Panc1 (cell line): ENCODE data around the gene SORL1-AS1.

ENCODE experiments used
- ATAC-seq: fragments of 200-7000 bp; cut with Tn5 transposase; 2 replicates; pipeline ENCODE4 v1.9.1; 2020; ENCODE audit warnings: mild to moderate bottlenecking, moderate library complexity
- BruUV-seq: library from RNA; stranded (reverse); fragments of 400-500 nt; replicated peaks from 2 replicates; lab custom pipeline; 2021; lab: Mats Ljungman, UMichigan
- CTCF ChIA-PET: fragments of 300-600 bp; sonication (Branson Sonifier 250); formaldehyde crosslinking; loops from one replicate; lab custom pipeline; 2022; ENCODE audit warnings: antibody characterized with exemption; lab: Charles Lee
- POLR2A ChIA-PET: fragments of 300-600 bp; sonication (Branson Sonifier 250); formaldehyde crosslinking; loops from one replicate; lab custom pipeline; 2022; ENCODE audit warnings: antibody characterized with exemption; lab: Charles Lee
- DNase-seq: peaks from one replicate; pipeline ENCODE4 v3.0.0-alpha.2; 2010; ENCODE audit warnings: low read depth, low spot score
- H3K27ac ChIP-seq: 2 replicates; pipeline ENCODE4 v1.5.1; 2011; ENCODE audit warnings: mild to moderate bottlenecking, low read length, inconsistent platforms
- H3K27me3 ChIP-seq: fragments of 200-500 bp; sonication (Bioruptor generic); 2 replicates; pipeline ENCODE4 v1.6.0; 2014; ENCODE audit warnings: low read length, inconsistent platforms; ENCODE audit not compliant: control insufficient read depth, insufficient read depth
- H3K36me3 ChIP-seq: fragments of 200-500 bp; sonication (Bioruptor generic); 2 replicates; pipeline ENCODE4 v1.5.1; 2014; ENCODE audit warnings: inconsistent platforms, mild to moderate bottlenecking, low read length, moderate library complexity; ENCODE audit not compliant: control insufficient read depth, insufficient read depth
- H3K4me1 ChIP-seq: 2 replicates; pipeline ENCODE4 v1.5.1; 2011; ENCODE audit warnings: inconsistent platforms, mild to moderate bottlenecking, low read length, moderate library complexity; ENCODE audit not compliant: control insufficient read depth, insufficient read depth
- H3K4me3 ChIP-seq, 2 experiments: 2 replicates each; pipeline ENCODE4 v1.5.1; 2011 to 2012; ENCODE audit warnings: low read depth in 2 of 2, low read length in 2 of 2, mild to moderate bottlenecking in 2 of 2, inconsistent platforms in 1 of 2, moderate library complexity in 1 of 2
- H3K9me3 ChIP-seq: fragments of 200-500 bp; sonication (Bioruptor generic); 2 replicates; pipeline ENCODE4 v1.5.1; 2014; ENCODE audit warnings: low read depth, mild to moderate bottlenecking, inconsistent platforms, low read length, moderate library complexity; ENCODE audit not compliant: control insufficient read depth, insufficient read depth
- CTCF ChIP-seq: fragments of 450-650 bp; IDR thresholded peaks from 2 replicates; pipeline ENCODE4 v1.5.1; 2017; ENCODE audit warnings: mild to moderate bottlenecking
- POLR2AphosphoS5 ChIP-seq: IDR thresholded peaks from 2 replicates; pipeline ENCODE4 v1.6.1; 2012; ENCODE audit warnings: mild to moderate bottlenecking, low read depth, low read length, moderate library complexity
- REST ChIP-seq, 2 experiments: IDR thresholded peaks; 2 replicates each; pipeline ENCODE4 v1.6.1; 2011 to 2012; ENCODE audit warnings: low read depth in 2 of 2, control low read depth in 1 of 2, low read length in 1 of 2, mild to moderate bottlenecking in 1 of 2, moderate library complexity in 1 of 2; ENCODE audit not compliant: insufficient read depth in 1 of 2
- SIN3A ChIP-seq: IDR thresholded peaks from 2 replicates; pipeline ENCODE4 v1.6.1; 2012; ENCODE audit warnings: low read depth, mild to moderate bottlenecking, low read length, moderate library complexity, borderline replicate concordance; ENCODE audit not compliant: insufficient read depth
- TCF7L2 ChIP-seq: IDR thresholded peaks from 2 replicates; pipeline ENCODE4 v1.6.1; 2011; ENCODE audit warnings: mild to moderate bottlenecking, low read depth, low read length, inconsistent platforms
- in situ Hi-C: cut with HindIII; loops from 2 replicates; pipeline ENCODE4 v1.10.0; 2016; ENCODE audit warnings: low sequenced_read_pairs, low pct_unique_long_range_greater_than_20kb
- intact Hi-C: fragments of 100-400 bp; cut with micrococcal nuclease; formaldehyde crosslinking; loops from one replicate; pipeline ENCODE4 v1.10.0; 2022; ENCODE audit not compliant: unreplicated experiment

The SORL1-AS1 gene

GRCh38 chr11:121486054-121486453, 33.3 kb upstream of the SORL1-AS1 start:
- Histone ChIP-seq H3K9me3 (no peaks in the 10 kb centered on the region), H3K4me3 (no peak overlapping the region), H3K36me3 (no peaks in the 10 kb centered on the region), H3K27ac (no peak overlapping the region), H3K27me3 (no peaks in the 10 kb centered on the region), H3K4me1 (no peaks in the 10 kb centered on the region)
- TF ChIP-seq REST (IDR thresholded peaks at IDR 0.05; ENCODE audit: insufficient read depth in 1 of 2, low read depth in 2 of 2, low read length in 1 of 2) = no peak
- no peak for TF ChIP-seq SIN3A
- no peak for TF ChIP-seq CTCF
- no peak for TF ChIP-seq TCF7L2
- no peak for TF ChIP-seq POLR2AphosphoS5
- ChIA-PET POLR2A (no interaction called here), CTCF (no interaction called here)
- BruUV-seq = no TSS peak
- intact Hi-C loops (no loop called here), in situ Hi-C loops (no loop called here)
- DNase-seq (no peak), ATAC-seq (no peak)

- H3K27me3 ChIP-seq = no peaks in the 10 kb centered on the region
- no peak for ATAC-seq
- H3K4me1 ChIP-seq = no peaks in the 10 kb centered on the region
- H3K9me3 ChIP-seq = no peaks in the 10 kb centered on the region
- intact Hi-C loops (no loop called here), in situ Hi-C loops (no loop called here)
- TF ChIP-seq TCF7L2 = no peak
- TF ChIP-seq POLR2AphosphoS5 = no peak
- no peak for TF ChIP-seq SIN3A
- no peak for TF ChIP-seq CTCF
- TF ChIP-seq REST (IDR thresholded peaks at IDR 0.05; ENCODE audit: insufficient read depth in 1 of 2, low read depth in 2 of 2, low read length in 1 of 2) = no peak
- DNase-seq = no peak
- H3K4me3 ChIP-seq = no peak overlapping the region
- POLR2A ChIA-PET = no interaction called here
- BruUV-seq = no TSS peak
- H3K27ac ChIP-seq = no peak overlapping the region
- H3K36me3 ChIP-seq = no peaks in the 10 kb centered on the region
- CTCF ChIA-PET = no interaction called here
These were observed 32.4 kb upstream of the SORL1-AS1 start for GRCh38 chr11:121485216-121485615.
